ENCODE measurements around the gene PANK2.
A peak's percentile ranks its signal among the peaks of the same experiment; 100 is the strongest.
"Not testable (repeated sequence)": the region's sequence is repeated elsewhere in the genome, so short reads cannot be mapped to it uniquely, and the experiment has no call there.

Gene PANK2

DNA sequence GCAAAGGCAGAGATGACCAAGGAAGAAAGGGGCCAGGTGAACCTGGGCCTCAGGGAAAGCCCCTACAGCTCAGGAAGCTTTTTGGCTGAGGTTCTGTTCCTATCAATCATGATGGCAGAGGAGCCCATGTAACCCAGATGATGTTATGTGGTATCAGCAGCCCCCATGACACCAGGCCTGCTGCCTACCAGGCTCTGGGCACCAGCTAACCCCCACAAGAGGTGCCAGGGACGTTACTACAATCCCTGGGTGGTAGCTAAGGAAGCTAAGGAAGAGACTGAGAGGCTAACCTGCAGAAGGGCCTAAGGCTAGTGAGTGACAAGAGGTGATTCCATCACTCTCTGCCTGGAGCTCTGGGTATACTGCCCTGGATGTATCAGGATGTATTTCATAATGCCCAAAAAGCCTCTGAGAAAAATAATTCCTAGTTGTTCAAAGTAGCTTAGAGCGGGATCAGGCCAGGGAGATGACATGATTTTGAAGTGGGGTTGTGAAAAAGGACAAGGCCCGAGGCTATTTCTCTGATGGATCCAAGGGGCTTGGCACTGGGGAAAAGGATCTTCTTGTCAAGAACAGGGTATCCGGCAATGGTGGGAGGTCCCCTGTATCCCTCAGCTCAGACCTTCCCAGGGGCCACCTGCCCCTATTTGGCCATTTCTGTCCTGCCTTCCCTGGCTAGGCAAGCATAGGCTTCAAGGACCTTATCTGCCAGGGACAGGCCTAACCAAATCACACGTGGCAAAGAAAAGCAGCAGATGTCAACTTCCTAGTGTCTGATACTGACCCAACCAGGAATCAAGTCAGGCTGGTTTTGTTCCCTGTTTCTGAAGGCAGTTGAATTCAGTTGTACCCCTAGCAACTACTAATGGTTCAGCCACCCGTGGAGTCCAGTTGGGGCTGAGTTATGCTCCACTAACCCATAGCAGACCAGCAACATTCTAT, 41.3 kb downstream of the PANK2 start:
- DNase-seq: peak in 1 of 2 experiments; percentile 25

- DNase-seq: no peak
Observed at GRCh38 chr20:3931664-3932063, 42.5 kb downstream of the PANK2 start.

DNA sequence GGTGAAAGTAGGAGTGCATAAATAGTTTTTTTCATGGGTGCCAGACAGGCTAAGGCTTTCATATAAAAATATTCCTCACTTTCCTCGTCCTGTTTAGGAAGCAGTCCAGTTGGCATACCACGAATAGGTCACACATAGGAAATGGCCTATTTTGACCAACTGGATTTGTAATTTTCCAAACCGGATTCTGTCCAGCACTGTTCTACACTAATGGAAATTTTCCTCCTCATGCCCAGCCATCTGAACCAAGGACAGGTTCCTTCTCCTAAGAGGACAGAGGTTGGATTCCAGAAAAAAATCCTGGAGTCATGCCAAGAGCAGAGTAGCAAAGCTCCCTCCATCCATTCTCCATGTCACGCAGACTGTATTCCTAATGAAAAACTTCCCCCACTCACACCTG, 43.1 kb downstream of the PANK2 start:
- DNase-seq: no peak

- no peak for DNase-seq
Observed at GRCh38 chr20:3932681-3933080, 43.5 kb downstream of the PANK2 start.

GRCh38 chr20:3933218-3933617, 44.0 kb downstream of the PANK2 start:
- DNase-seq: no peak

GRCh38 chr20:3934624-3935023, 45.4 kb downstream of the PANK2 start:
- no peak for DNase-seq

DNA sequence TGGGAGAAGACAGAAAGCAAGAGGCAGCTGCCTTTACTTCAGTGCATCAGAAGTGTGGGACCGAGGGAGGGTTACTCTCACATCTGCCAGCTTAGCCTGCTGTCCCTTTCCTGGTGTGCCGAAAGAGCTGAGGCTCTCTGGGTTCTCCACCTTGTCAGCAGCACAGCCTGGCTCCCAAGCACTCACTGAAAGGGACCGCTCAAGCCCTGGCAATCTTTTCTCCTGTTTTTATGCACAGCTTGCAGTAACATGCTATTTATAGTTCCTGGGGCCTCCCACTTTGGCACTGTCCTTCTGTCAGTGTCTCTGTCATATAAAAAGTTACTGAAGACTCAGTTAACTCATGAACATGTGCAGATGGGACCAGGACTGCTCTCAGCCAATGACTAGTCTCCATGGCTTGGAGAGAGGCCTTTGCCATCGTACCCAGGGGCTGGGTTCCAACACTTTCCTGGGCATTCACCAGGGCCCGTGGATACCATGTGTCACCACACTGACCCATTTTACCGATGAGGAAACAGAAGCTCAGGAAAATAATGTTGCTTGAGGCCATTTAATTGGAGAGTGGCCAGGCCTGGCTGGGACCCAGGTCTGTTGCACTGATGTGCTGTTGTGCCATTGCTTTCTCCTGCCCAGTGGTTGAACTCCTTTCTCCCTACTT, 46.2 kb downstream of the PANK2 start:
- no peak for DNase-seq

- peak in 1 of 2 experiments; percentile 35 for DNase-seq
Observed at GRCh38 chr20:3935956-3936340, 46.8 kb downstream of the PANK2 start.

- no peak for DNase-seq
Observed at GRCh38 chr20:3937618-3938017, 48.4 kb downstream of the PANK2 start.

- DNase-seq: no peak
Observed at GRCh38 chr20:3940905-3941304, 51.7 kb downstream of the PANK2 start.

DNA sequence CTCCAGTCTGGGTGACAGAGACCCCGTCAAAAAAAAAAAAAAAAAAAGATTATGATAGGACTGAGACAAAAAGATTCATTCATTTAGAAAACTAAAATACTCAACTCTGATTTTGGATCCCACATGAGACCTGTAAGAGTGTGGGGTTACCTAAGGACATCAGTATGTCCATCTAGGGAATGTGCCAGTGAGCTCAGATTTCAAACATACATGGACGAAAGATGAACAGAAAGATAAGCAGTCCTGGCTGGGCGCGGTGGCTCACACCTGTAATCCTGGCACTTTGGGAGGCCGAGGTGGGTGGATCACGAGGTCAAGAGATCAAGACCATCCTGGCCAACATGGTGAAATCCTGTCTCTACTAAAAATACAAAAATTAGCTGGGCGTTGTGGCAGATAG, 57.5 kb downstream of the PANK2 start:
- not testable (repeated sequence) for DNase-seq

DNA sequence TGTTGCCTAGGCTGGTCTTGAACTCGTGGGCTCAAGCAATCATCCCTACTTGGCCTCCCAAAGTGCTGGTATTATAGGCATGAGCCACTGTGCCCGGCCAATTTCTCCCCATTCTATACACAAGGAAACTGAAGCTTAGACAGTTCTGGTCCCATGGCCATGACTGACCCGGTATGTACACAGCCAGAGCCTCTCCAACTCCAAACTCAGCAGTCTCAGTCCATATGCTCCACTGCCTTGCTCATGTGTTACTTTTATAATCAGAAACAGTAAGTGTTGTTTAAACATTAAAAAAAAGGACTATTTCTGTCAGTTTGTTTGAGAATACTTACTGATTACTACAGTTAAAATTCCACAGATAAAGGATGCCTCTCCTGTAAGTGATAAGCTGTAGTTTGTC, 75.5 kb downstream of the PANK2 start:
- no peak for DNase-seq

GRCh38 chr20:3966571-3966970, 77.4 kb downstream of the PANK2 start:
- DNase-seq: no peak

DNA sequence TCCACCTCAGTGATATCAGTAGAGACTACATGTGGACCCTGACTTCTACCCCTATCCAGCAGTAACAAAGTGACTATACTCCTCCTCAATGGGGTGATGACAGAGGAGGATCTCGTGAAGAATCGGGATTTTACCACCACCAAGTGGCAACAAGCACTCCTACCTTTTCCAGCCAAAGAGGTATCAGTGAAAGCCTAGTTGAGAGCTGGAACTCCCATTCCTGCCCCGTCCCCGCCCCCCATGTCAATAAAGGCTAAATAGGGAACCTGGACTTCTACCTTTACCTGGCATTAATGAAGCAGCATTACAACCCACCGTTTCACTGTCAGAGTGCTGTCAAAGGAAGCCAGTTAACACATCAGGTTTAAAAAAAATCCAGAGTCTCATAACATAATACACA, 80.8 kb downstream of the PANK2 start:
- no peak for DNase-seq

GRCh38 chr20:3971145-3971544, 82.0 kb downstream of the PANK2 start:
- no peak for DNase-seq

DNA sequence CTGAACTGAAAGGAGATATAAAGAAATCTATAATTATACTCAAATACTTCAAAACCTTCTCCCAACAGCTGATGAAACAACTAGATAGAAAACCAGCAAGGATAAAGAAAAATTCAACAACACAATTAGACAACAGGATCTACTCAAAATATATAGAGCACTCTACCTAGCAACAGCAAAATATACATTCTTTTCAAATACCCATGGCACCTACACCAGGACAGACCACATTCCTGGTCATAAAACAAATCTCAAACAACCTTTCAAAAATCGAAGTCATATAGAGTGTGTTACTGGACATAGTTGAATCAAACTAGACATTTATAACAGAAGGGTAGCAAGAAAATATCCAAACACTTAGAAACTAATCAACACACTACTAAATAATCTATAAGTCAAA, 83.0 kb downstream of the PANK2 start:
- no peak for DNase-seq

DNA sequence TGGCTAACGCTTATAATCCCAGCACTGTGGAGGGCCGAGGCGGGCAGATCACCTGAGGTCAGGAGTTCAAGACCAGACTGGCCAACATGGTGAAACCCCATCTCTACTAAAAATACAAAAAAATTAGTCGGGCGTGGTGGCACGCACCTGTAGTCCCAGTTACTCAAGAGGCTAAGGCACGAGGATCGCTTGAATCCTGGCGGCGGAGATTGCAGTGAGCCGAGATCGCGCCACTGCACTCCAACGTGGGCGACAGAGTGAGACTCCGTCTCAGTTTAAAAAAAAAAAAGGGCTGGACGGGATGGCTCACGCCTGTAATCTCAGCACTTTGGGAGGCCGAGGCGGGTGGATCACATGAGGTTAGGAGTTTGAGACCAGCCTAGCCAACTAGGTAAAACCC, 83.4 kb downstream of the PANK2 start:
- DNase-seq: not testable (repeated sequence)

DNA sequence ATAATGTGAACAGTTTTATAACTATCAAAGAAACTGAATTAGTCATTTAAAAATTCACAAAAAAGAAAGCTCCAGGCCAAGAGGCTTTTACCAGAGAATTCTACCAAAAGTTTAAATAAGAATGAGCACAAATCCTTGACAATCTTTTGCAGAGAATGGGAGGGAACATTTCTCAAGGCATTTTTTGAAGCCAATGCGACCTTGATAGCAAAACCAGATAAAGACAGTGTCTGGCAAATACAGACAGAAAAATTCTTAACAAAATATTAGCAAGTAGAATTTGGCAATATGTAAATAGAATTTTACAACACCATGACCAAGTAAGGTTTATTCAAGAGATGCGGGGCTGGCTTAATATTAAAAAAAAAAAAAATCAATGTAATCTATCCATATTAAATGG, 84.5 kb downstream of the PANK2 start:
- no peak for DNase-seq

- DNase-seq: no peak
Observed at GRCh38 chr20:3976511-3976910, 87.3 kb downstream of the PANK2 start.
